ENCODE results near the gene WDR74.

- no peak for TF ChIP-seq GATA2 (IDR thresholded peaks at IDR 0.05; ENCODE audit: low read depth, low read length)
- TF ChIP-seq GATA3 (IDR thresholded peaks at IDR 0.05; ENCODE audit: low read depth, low read length), result no peak
These were observed 49.8 kb downstream of the WDR74 start for GRCh38 chr11:62789576-62789975.
